Liver (tissue), 9 donors: Measurements from ENCODE around the gene UNC93B1. TPM values are rescaled to one million over a fixed set of nuclear protein-coding genes. Genes with fewer than 3 reads are reported as not detected.
A peak's percentile ranks its signal among the peaks of the same experiment; 100 is the strongest.

Source experiments
- DNase-seq: peaks from one replicate; pipeline ENCODE4 v3.0.0-alpha.2; 2017; ENCODE audit warnings: low spot score
- H3K27ac ChIP-seq, 2 donors: one replicate each; pipeline ENCODE4 v1.7.0; 2013; ENCODE audit warnings: inconsistent platforms in 2 of 2, low read length in 2 of 2, control low read depth in 1 of 2, low read depth in 1 of 2, mild to moderate bottlenecking in 1 of 2
- H3K27me3 ChIP-seq, 4 donors: one replicate each; pipeline versions ENCODE4 v1.6.1 to v1.7.0; 2013; ENCODE audit warnings: low read length in 3 of 4, inconsistent platforms in 1 of 4, mild to moderate bottlenecking in 1 of 4, moderate library complexity in 1 of 4; ENCODE audit not compliant: control insufficient read depth in 4 of 4, insufficient read depth in 4 of 4
- H3K36me3 ChIP-seq, 4 donors: one replicate each; pipeline versions ENCODE4 v1.6.1 to v1.7.0; 2013; ENCODE audit warnings: low read length in 3 of 4, mild to moderate bottlenecking in 3 of 4, low read depth in 1 of 4, moderate library complexity in 1 of 4; ENCODE audit not compliant: control insufficient read depth in 4 of 4, insufficient read depth in 3 of 4
- H3K4me1 ChIP-seq, 4 donors: one replicate each; pipeline versions ENCODE4 v1.6.1 to v1.7.0; 2013; ENCODE audit warnings: low read length in 3 of 4, mild to moderate bottlenecking in 3 of 4, moderate library complexity in 1 of 4; ENCODE audit not compliant: control insufficient read depth in 4 of 4, insufficient read depth in 4 of 4
- H3K4me3 ChIP-seq, 3 donors: one replicate each; pipeline versions ENCODE4 v1.6.1 to v1.7.0; 2013; ENCODE audit warnings: low read length in 3 of 3, control low read depth in 1 of 3, low read depth in 1 of 3, mild to moderate bottlenecking in 1 of 3
- H3K9ac ChIP-seq, 2 donors: one replicate each; pipeline ENCODE4 v1.7.0; 2013; ENCODE audit warnings: low read length in 2 of 2, mild to moderate bottlenecking in 2 of 2, moderate library complexity in 2 of 2, control low read depth in 1 of 2, low read depth in 1 of 2
- H3K9me3 ChIP-seq, 4 donors: one replicate each; pipeline versions ENCODE4 v1.6.1 to v1.7.0; 2013; ENCODE audit warnings: low read length in 3 of 4; ENCODE audit not compliant: control insufficient read depth in 4 of 4
- CTCF ChIP-seq: fragments of 150-350 bp; IDR thresholded peaks from 2 replicates; pipeline ENCODE4 v1.5.1; 2017; ENCODE audit warnings: improper control_type of control experiment, low read depth, low read length; ENCODE audit not compliant: missing input control
- EGR1 ChIP-seq, 2 donors: IDR thresholded peaks; 2 replicates each; pipeline ENCODE4 v1.6.1; 2016 to 2018; ENCODE audit warnings: antibody characterized with exemption in 2 of 2, low read depth in 2 of 2
- FOXA1 ChIP-seq: IDR thresholded peaks from 2 replicates; pipeline ENCODE4 v1.6.1; 2016; ENCODE audit warnings: antibody characterized with exemption
- FOXA2 ChIP-seq: IDR thresholded peaks from 2 replicates; pipeline ENCODE4 v1.6.1; 2016; ENCODE audit warnings: antibody characterized with exemption
- GABPA ChIP-seq, 2 donors: IDR thresholded peaks in 1 of 2; conservative IDR thresholded peaks in 1 of 2; 2 replicates each; pipeline ENCODE4 v1.6.1; 2016; ENCODE audit warnings: antibody characterized with exemption in 2 of 2, mild to moderate bottlenecking in 1 of 2, moderate library complexity in 1 of 2
- HNF4A ChIP-seq, 2 donors: conservative IDR thresholded peaks; 2 replicates each; pipeline ENCODE4 v1.6.1; 2016; ENCODE audit warnings: antibody characterized with exemption in 2 of 2, mild to moderate bottlenecking in 2 of 2
- HNF4G ChIP-seq: IDR thresholded peaks from 2 replicates; pipeline ENCODE4 v1.6.1; 2016; ENCODE audit warnings: antibody characterized with exemption
- JUND ChIP-seq, 2 donors: IDR thresholded peaks; 2 replicates each; pipeline ENCODE4 v1.6.1; 2016; ENCODE audit warnings: antibody characterized with exemption in 2 of 2
- NR2F2 ChIP-seq: IDR thresholded peaks from 2 replicates; pipeline ENCODE4 v1.6.1; 2016; ENCODE audit warnings: antibody characterized with exemption
- RAD21 ChIP-seq, 2 donors: IDR thresholded peaks; 2 replicates each; pipeline ENCODE4 v1.6.1; 2016; ENCODE audit warnings: antibody characterized with exemption in 2 of 2, mild to moderate bottlenecking in 2 of 2
- REST ChIP-seq: IDR thresholded peaks from 2 replicates; pipeline ENCODE4 v1.6.1; 2016; ENCODE audit warnings: antibody characterized with exemption, mild to moderate bottlenecking
- RXRA ChIP-seq, 2 donors: IDR thresholded peaks; 2 replicates each; pipeline ENCODE4 v1.6.1; 2017 to 2018; ENCODE audit warnings: antibody characterized with exemption in 2 of 2, mild to moderate bottlenecking in 1 of 2
- SP1 ChIP-seq: IDR thresholded peaks from 2 replicates; pipeline ENCODE4 v1.6.1; 2018; ENCODE audit warnings: antibody characterized with exemption, mild to moderate bottlenecking
- TAF1 ChIP-seq: conservative IDR thresholded peaks from 2 replicates; pipeline ENCODE4 v1.6.1; 2016; ENCODE audit warnings: antibody characterized with exemption, mild to moderate bottlenecking
- YY1 ChIP-seq: IDR thresholded peaks from 2 replicates; pipeline ENCODE4 v1.6.1; 2016; ENCODE audit warnings: antibody characterized with exemption, mild to moderate bottlenecking
- WGBS: extraction: QIAGEN DNeasy Blood & Tissue Kit; methylation state at CpG from one replicate; pipeline ENCODE4 v1.1.7; 2013; 5-methylcytosine and 5-hydroxymethylcytosine counted together
- polyA plus RNA-seq, 2 donors: library from polyadenylated mRNA; stranded (reverse) in 1 of 2; unstranded in 1 of 2; fragments of 200-250 nt in 1 of 2; fragments of >200 nt in 1 of 2; fragmentation: Nextera tagmentation in 1 of 2; extraction: Ambion mirVana in 1 of 2; gene quantifications; one replicate each; pipeline versions ENCODE4 v1.2.1 to v1.2.3, GENCODE V29; 2013 to 2015
- total RNA-seq, 2 donors: library from RNA; depleted of rRNA; stranded (reverse); fragments of >200 nt; gene quantifications; one replicate each; pipeline ENCODE4 v1.2.3, GENCODE V29; 2014
- TF ChIP-seq, protein P1 (sequence below): IDR thresholded peaks from 2 replicates; pipeline ENCODE4 v1.6.1; 2016; ENCODE audit warnings: antibody characterized with exemption
- TF ChIP-seq, protein P2 (sequence below): IDR thresholded peaks from 2 replicates; pipeline ENCODE4 v1.6.1; 2016; ENCODE audit warnings: antibody characterized with exemption
- TF ChIP-seq, protein P3 (sequence below): IDR thresholded peaks from 2 replicates; pipeline ENCODE4 v1.6.1; 2016; ENCODE audit warnings: antibody characterized with exemption
- donor health status: healthy.
- donor health status: healthy.
- donor health status: healthy.
- donor health status: healthy.
- donor health status: healthy.

Gene UNC93B1
- total and polyA plus RNA-seq, 4 donors, result 9.2 to 19.1 (median 15.0) TPM

DNA sequence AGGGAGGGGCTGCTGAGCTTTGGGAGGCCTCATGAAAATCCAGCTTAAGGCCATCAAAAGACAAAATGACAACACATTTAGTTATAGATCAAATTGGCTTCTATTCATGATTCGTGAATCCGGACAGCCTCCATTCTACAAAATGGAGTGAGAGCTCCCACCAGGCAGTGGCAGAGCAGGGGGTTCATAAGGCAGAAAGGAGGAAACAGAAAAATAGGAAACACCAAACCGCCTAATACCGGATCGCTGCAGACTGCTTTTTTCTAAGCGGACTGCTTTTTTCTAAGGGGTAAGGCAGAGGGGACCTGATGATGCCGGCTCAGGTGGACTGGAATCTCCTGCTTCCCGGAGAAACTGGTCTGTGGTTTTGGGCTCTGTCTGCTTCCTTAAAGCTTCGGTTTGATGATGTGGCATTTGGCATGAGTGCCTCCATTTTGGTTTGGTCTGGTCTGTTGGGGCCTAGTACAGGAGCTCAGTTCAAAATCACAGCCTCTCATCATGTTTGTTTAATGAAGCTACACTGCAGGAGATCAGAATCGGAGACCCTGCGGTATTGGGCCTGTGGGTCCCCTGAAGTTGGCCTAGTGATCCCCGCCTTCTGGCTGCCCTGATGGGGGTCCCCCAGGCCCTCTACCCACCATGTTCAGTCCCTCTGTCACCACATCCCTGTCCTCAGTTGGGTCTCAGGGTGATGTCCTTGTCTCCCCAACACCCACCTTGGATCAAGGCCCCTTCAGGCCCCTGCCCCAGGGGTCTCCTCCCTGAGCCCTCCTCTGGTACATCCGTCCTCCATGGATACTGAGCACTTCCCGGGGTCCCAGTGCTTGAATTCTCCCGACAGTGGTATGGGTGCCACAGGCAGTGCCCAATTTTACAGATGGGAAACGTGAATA lies 7.4 kb upstream of the UNC93B1 start:
- Histone ChIP-seq H3K27me3 (no peaks in the 10 kb centered on the region), H3K36me3 (no peaks in the 10 kb centered on the region), H3K4me1 (peaks cover 6 to 28% (median 22%) of the 10 kb centered on the region in 4 donors), H3K4me3 (no peak overlapping the region), H3K27ac (peak overlapping the region in 1 of 2 donors; percentile 86), H3K9me3 (no peaks in the 10 kb centered on the region), H3K9ac (no peak overlapping the region)
- TF ChIP-seq FOXA1 (no peak), CTCF (no peak), YY1 (no peak), NR2F2 (no peak), TAF1 (no peak), REST (no peak), SP1 (no peak), HNF4G (no peak), GABPA (IDR thresholded peaks at IDR 0.05 in 1 of 2, conservative IDR thresholded peaks at IDR 0.05 in 1 of 2) (no peak), EGR1 (IDR thresholded peaks at IDR 0.05; ENCODE audit: low read depth in 2 of 2) (no peak), RXRA (IDR thresholded peaks at IDR 0.05) (no peak), FOXA2 (no peak), HNF4A (conservative IDR thresholded peaks at IDR 0.05) (no peak), RAD21 (IDR thresholded peaks at IDR 0.05) (no peak), JUND (IDR thresholded peaks at IDR 0.05) (no peak)
- TF ChIP-seq, protein P1, sequence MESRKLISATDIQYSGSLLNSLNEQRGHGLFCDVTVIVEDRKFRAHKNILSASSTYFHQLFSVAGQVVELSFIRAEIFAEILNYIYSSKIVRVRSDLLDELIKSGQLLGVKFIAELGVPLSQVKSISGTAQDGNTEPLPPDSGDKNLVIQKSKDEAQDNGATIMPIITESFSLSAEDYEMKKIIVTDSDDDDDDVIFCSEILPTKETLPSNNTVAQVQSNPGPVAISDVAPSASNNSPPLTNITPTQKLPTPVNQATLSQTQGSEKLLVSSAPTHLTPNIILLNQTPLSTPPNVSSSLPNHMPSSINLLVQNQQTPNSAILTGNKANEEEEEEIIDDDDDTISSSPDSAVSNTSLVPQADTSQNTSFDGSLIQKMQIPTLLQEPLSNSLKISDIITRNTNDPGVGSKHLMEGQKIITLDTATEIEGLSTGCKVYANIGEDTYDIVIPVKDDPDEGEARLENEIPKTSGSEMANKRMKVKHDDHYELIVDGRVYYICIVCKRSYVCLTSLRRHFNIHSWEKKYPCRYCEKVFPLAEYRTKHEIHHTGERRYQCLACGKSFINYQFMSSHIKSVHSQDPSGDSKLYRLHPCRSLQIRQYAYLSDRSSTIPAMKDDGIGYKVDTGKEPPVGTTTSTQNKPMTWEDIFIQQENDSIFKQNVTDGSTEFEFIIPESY, result no peak
- TF ChIP-seq, protein P2, sequence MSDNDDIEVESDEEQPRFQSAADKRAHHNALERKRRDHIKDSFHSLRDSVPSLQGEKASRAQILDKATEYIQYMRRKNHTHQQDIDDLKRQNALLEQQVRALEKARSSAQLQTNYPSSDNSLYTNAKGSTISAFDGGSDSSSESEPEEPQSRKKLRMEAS, result no peak
- TF ChIP-seq, protein P3, sequence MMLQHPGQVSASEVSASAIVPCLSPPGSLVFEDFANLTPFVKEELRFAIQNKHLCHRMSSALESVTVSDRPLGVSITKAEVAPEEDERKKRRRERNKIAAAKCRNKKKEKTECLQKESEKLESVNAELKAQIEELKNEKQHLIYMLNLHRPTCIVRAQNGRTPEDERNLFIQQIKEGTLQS, result no peak
- DNase-seq, result no peak
- 87% methylated on average over 16 of the region's 16 CpGs for WGBS
